ENCODE measurements around the gene INTS4. TPM values are rescaled to one million over a fixed set of nuclear protein-coding genes. Genes with fewer than 3 reads are reported as not detected.

Gene INTS4
- total and polyA plus RNA-seq, 2 experiments from 2014 or later, result 24.6 to 47.6 TPM

GRCh38 chr11:77967753-77968152 lies 26.7 kb downstream of the INTS4 start (continued):
- no peak for TF ChIP-seq EZH2phosphoT487 (IDR thresholded peaks at IDR 0.05; ENCODE audit: unreplicated experiment)
- TF ChIP-seq ZNF331 (CRISPR knock-in tag; IDR thresholded peaks at IDR 0.05; ENCODE audit: low read depth), result no peak
- TF ChIP-seq NANOG (IDR thresholded peaks at IDR 0.05; ENCODE audit: borderline replicate concordance), result no peak
- no peak for TF ChIP-seq CREB1 (CRISPR knock-in tag; IDR thresholded peaks at IDR 0.05; ENCODE audit: low read depth)
- TF ChIP-seq ETS1 (IDR thresholded peaks at IDR 0.05), result no peak
- TF ChIP-seq ZNF114 (CRISPR knock-in tag; IDR thresholded peaks at IDR 0.05), result no peak
- TF ChIP-seq STAT1 (IDR thresholded peaks at IDR 0.05; ENCODE audit: unreplicated experiment), result no peak
- TF ChIP-seq JUNB (IDR thresholded peaks at IDR 0.05; ENCODE audit: unreplicated experiment), result no peak

GRCh38 chr11:77967121-77967520 lies 27.3 kb downstream of the INTS4 start:
- H3K36me3 Mint-ChIP-seq (ENCODE audit: low read depth), result no peaks in the 10 kb centered on the region
- H3F3A ChIP-seq (replicated peaks; ENCODE audit: low read depth), result no peaks in the 10 kb centered on the region
- H3K27me3 Mint-ChIP-seq (ENCODE audit: insufficient read depth, low read depth, poor library complexity), result no peaks in the 10 kb centered on the region
- no peak for DNase-seq (ENCODE audit: low spot score)
- no peaks in the 10 kb centered on the region for H3K9me3 Mint-ChIP-seq
- H3K4me1 ChIP-seq (ENCODE audit: insufficient read depth), result no peaks in the 10 kb centered on the region
- H3K4me3 ChIP-seq, result no peak overlapping the region
- no peaks in the 10 kb centered on the region for H3K27me3 ChIP-seq (ENCODE audit: insufficient read depth)
- H3K79me2 ChIP-seq (replicated peaks; ENCODE audit: insufficient read depth), result no peaks in the 10 kb centered on the region
- TF ChIP-seq ETS1 (IDR thresholded peaks at IDR 0.05), result no peak
- no peak for TF ChIP-seq CREB1 (CRISPR knock-in tag; IDR thresholded peaks at IDR 0.05; ENCODE audit: low read depth)
- TF ChIP-seq ZNF462 (CRISPR knock-in tag; IDR thresholded peaks at IDR 0.05), result no peak
- TF ChIP-seq EZH2 (IDR thresholded peaks at IDR 0.05; ENCODE audit: low read depth, unreplicated experiment), result no peak
- TF ChIP-seq STAT1 (IDR thresholded peaks at IDR 0.05; ENCODE audit: unreplicated experiment), result no peak
- no peak for TF ChIP-seq REST (IDR thresholded peaks at IDR 0.05; ENCODE audit: unreplicated experiment)
- no peak for TF ChIP-seq ZNF114 (CRISPR knock-in tag; IDR thresholded peaks at IDR 0.05)
- no peak for TF ChIP-seq ZNF331 (CRISPR knock-in tag; IDR thresholded peaks at IDR 0.05; ENCODE audit: low read depth)
- no peak for TF ChIP-seq JUNB (IDR thresholded peaks at IDR 0.05; ENCODE audit: unreplicated experiment)
- TF ChIP-seq POLR2AphosphoS5 (IDR thresholded peaks at IDR 0.05; ENCODE audit: low read depth), result no peak
- TF ChIP-seq EZH2phosphoT487 (IDR thresholded peaks at IDR 0.05; ENCODE audit: unreplicated experiment), result no peak
- H3K36me3 ChIP-seq (ENCODE audit: insufficient read depth), result no peaks in the 10 kb centered on the region
- no peaks in the 10 kb centered on the region for H3K4me1 Mint-ChIP-seq
- H3K27ac Mint-ChIP-seq, result no peak overlapping the region
- no peak for ATAC-seq
- H4K20me1 ChIP-seq (replicated peaks; ENCODE audit: insufficient read depth), result no peaks in the 10 kb centered on the region
- H3K4me2 ChIP-seq, result no peak overlapping the region
- H3K9me2 ChIP-seq (ENCODE audit: insufficient read depth), result no peaks in the 10 kb centered on the region
- H2AFZ ChIP-seq, result no peak overlapping the region
- no peak overlapping the region for H3K4me3 Mint-ChIP-seq
- no peak overlapping the region for H3K27ac ChIP-seq (ENCODE audit: low read depth)

All from GM23338 (cell line).